MM.1S (cell line): ENCODE data around the gene HMGCLL1.

Source experiments
- EZH2 ChIP-seq: fragments of 300-600 bp; sonication (generic); optimal IDR thresholded peaks from 2 replicates; pipeline ENCODE3; 2017; ENCODE audit warnings: low read depth, mild to moderate bottlenecking, antibody characterized with exemption, low read length, mixed read lengths
- TF ChIP-seq, protein P1 (sequence below): fragments of 300-600 bp; sonication (generic); IDR thresholded peaks from 2 replicates; pipeline ENCODE4 v1.5.1; 2016; ENCODE audit warnings: antibody characterized with exemption, low read length, mixed read lengths

DNA sequence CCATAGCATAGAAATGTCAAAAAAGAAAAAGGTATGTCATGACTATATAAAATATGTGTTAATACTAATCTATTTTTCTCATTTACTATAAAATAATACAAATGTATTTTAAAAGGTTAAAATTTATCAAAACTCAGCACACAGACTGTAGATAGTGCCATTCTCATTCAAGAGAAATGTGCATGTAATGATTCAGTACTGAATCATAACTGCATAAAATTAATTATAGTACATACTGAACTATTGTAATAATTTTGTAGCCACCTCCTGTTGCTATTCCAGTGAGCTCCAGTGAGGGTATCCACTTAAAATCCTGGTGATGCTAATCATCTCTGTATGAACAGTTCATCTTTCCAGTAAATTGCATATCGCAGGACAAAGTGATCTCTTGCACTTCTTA, 82.8 kb downstream of the HMGCLL1 start:
- TF ChIP-seq, protein P1, sequence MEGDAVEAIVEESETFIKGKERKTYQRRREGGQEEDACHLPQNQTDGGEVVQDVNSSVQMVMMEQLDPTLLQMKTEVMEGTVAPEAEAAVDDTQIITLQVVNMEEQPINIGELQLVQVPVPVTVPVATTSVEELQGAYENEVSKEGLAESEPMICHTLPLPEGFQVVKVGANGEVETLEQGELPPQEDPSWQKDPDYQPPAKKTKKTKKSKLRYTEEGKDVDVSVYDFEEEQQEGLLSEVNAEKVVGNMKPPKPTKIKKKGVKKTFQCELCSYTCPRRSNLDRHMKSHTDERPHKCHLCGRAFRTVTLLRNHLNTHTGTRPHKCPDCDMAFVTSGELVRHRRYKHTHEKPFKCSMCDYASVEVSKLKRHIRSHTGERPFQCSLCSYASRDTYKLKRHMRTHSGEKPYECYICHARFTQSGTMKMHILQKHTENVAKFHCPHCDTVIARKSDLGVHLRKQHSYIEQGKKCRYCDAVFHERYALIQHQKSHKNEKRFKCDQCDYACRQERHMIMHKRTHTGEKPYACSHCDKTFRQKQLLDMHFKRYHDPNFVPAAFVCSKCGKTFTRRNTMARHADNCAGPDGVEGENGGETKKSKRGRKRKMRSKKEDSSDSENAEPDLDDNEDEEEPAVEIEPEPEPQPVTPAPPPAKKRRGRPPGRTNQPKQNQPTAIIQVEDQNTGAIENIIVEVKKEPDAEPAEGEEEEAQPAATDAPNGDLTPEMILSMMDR: no peak
- no peak for TF ChIP-seq EZH2
